Stimulated activated naive CD4-positive, alpha-beta T cell treated with Interleukin-2 at 50 U/mL for 16 hours (primary cell): ENCODE results near the gene FOXD2.

Source experiments
- DNase-seq: peaks from one replicate; lab custom pipeline; 2025; lab: John Stamatoyannopoulos, UW

The FOXD2 gene

GRCh38 chr1:47465605-47466004 lies 27.8 kb downstream of the FOXD2 start:
- no peak for DNase-seq

GRCh38 chr1:47468709-47469389 lies 31.0 kb downstream of the FOXD2 start:
- DNase-seq = no peak

- no peak for DNase-seq
Measured at GRCh38 chr1:47469390-47469759, 31.5 kb downstream of the FOXD2 start.

- no peak for DNase-seq
Measured at GRCh38 chr1:47469910-47470309, 32.1 kb downstream of the FOXD2 start.

GRCh38 chr1:47471163-47471562 lies 33.3 kb downstream of the FOXD2 start:
- DNase-seq = no peak

GRCh38 chr1:47474278-47475193 lies 36.7 kb downstream of the FOXD2 start:
- no peak for DNase-seq

GRCh38 chr1:47477595-47478080 lies 39.8 kb downstream of the FOXD2 start:
- no peak for DNase-seq

GRCh38 chr1:47478090-47478489 lies 40.2 kb downstream of the FOXD2 start:
- no peak for DNase-seq

- no peak for DNase-seq
Measured at GRCh38 chr1:47479664-47480063, 41.8 kb downstream of the FOXD2 start.

GRCh38 chr1:47481936-47482335 lies 44.1 kb downstream of the FOXD2 start:
- DNase-seq = no peak

- no peak for DNase-seq
Measured at GRCh38 chr1:47482786-47483185, 44.9 kb downstream of the FOXD2 start.

- no peak for DNase-seq
Measured at GRCh38 chr1:47483651-47484050, 45.8 kb downstream of the FOXD2 start.

GRCh38 chr1:47485817-47486216 lies 48.0 kb downstream of the FOXD2 start:
- no peak for DNase-seq

- no peak for DNase-seq
Measured at GRCh38 chr1:47487332-47487731, 49.5 kb downstream of the FOXD2 start.

- DNase-seq = no peak
Measured at GRCh38 chr1:47487850-47488450, 50.1 kb downstream of the FOXD2 start.
